Left renal pelvis (tissue), 4 donors: ENCODE measurements around the gene DAPK2. TPM values are rescaled to one million over a fixed set of nuclear protein-coding genes. Genes with fewer than 3 reads are reported as not detected.
"Not testable (repeated sequence)": the region's sequence is repeated elsewhere in the genome, so short reads cannot be mapped to it uniquely, and the experiment has no call there.

Experiments used
- DNase-seq, 4 donors: peaks; one replicate each; pipeline ENCODE4 v3.0.0-alpha.2; 2013; ENCODE audit warnings: low read depth in 4 of 4, low spot score in 3 of 4
- polyA plus RNA-seq, 4 donors: library from polyadenylated mRNA; unstranded; fragments of 120-200 nt; gene quantifications; one replicate each; pipeline ENCODE4 v1.2.1, GENCODE V29; 2013; ENCODE audit not compliant: insufficient read length in 4 of 4

DAPK2 gene
- polyA plus RNA-seq, 4 donors = 5.9 to 13.6 (median 7.1) TPM

DNA sequence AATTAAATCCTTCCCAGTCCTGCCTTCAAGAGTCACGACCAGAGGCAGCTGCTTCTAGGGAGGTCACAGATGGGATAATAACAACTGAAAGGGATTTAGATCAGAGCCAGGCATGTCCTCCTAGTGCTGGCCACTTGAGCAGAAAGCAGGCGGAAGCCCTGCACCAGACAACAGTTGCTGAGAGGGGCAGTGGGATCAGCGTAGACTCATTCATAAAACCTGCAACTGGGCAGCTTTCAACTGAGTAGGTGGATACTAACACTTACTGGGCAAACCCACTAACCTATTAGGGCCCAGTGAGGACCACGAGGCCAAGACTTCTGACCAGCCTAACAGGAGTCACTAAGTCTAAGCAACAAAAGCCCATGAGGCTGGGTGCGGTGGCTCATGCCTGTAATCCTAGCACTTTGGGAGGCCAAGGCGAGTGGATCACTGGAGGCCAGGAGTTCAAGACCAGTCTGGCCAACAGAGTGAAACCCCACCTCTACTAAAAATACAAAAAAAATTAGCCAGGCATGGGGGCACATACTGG, 67.0 kb downstream of the DAPK2 start:
- no peak for DNase-seq

- DNase-seq = no peak
Measured at GRCh38 chr15:63978511-63979261, 67.6 kb downstream of the DAPK2 start.

- no peak for DNase-seq
Measured at GRCh38 chr15:63977119-63977518, 69.2 kb downstream of the DAPK2 start.

GRCh38 chr15:63974021-63974420, 72.3 kb downstream of the DAPK2 start:
- no peak for DNase-seq

GRCh38 chr15:63973212-63974009, 72.9 kb downstream of the DAPK2 start:
- DNase-seq = no peak

DNA sequence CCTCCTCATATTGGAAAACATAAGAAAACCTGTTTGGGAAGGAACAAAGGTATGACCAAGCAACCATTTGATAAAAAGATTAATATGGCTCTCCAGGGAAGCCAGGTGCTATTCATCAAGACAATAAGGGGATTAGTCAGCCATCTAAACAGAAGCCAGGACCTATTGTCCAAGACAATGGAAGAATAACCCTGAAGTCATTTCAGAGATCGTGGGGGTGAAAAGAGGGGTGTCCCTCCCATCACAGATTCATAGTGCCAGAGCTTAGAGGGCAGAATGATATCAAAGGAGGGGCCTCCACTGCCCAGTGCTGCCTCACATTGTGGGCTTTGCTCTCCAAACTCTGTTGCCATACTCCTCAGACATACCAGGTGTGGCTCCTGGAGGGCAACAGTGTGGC, 73.5 kb downstream of the DAPK2 start:
- no peak for DNase-seq

GRCh38 chr15:63971904-63972303, 74.4 kb downstream of the DAPK2 start:
- no peak for DNase-seq

GRCh38 chr15:63971427-63971805, 74.9 kb downstream of the DAPK2 start:
- DNase-seq = no peak

- no peak for DNase-seq
Measured at GRCh38 chr15:63970621-63971426, 75.5 kb downstream of the DAPK2 start.

DNA sequence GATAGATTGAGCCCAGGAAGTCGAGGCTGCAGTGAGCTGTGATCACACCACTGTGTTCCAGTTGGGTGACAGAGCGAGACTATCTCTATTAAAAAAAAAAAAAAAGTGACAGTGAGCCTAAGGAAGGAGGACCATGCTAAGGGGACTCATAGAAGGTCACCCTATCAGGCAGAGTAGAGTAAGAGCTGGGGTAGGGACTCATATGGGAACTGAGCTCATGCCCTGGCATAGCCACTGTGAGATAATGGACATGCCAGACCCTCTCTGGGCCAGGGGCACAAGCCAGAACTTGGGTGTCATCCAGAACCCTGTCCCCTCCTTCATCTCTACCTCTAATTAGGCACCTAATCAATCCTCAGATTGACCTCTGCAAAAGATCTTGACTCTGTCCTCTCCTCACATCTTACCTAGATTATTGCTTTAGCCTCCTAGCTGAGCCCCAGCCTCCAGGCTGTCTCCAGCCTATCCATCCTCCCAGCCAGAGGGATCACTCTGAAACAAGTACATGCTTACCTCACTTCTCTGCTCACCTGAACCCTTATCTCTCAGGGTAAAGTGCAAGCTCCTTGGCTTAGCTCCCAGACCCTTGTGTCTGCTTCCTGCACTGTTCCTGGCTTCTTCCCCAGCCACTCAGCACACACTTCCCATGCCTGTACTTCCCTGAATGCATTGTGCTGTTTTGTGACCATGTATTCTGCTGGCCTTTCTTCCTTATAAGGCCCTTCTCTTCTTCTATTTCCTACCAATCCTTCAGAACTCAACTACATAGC, 76.4 kb downstream of the DAPK2 start:
- DNase-seq = no peak

DNA sequence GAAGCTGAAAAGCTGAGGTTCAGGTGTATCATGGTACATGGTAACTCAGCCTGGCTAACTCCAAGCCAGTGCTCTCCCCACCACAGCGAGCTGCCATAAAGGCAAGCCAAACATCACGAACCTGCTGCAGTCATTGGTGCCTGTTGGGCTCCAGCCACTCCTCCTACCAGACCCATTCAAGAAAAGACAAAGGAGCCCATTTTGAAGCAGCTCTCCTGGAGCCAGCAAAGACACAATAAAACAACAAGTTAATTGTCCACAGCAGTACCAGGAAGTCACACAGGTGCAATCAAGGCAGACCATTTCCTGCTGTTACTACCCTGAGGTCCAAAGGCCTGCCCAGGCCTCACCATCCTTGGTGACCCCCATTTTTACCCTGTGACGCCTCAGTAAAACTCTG, 77.6 kb downstream of the DAPK2 start:
- no peak for DNase-seq

GRCh38 chr15:63968122-63968524, 78.2 kb downstream of the DAPK2 start:
- DNase-seq = no peak

GRCh38 chr15:63967616-63968015, 78.7 kb downstream of the DAPK2 start:
- DNase-seq = no peak

DNA sequence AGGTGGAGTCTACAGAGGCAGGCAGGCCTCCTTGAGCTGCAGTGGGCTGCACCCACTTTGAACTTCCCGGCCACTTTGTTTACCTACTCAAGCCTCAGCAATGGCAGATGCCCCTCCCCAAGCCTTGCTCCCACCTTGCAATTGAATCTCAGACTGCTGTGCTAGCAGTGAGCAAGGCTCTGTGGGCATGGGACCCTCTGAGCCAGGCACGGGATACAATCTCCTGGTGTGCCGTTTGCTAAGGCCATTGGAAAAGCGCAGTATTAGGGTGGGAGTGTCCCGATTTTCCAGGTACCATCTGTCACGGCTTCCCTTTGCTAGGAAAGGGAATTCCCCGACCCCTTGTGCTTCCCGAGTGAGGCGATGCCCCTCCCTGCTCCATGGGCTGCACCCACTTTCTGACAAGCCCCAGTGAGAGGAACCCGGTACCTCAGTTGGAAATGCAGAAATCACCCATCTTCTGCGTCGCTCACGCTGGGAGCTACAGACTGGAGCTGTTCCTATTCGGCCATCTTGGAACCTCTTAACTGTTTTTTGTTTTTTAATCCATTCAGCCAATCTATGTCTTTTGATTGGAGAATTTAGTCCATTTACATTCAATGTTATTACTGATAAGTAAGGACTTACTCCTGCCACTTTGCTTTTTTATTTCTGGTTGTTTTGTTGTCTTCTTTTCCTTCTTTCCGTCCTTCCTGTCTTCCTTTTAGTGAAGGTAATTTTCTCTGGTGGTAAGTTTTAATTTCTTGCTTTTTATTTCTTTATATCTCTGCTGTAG, 83.2 kb downstream of the DAPK2 start:
- not testable (repeated sequence) for DNase-seq

- DNase-seq = no peak
Measured at GRCh38 chr15:63953524-63953923, 92.8 kb downstream of the DAPK2 start.

DNA sequence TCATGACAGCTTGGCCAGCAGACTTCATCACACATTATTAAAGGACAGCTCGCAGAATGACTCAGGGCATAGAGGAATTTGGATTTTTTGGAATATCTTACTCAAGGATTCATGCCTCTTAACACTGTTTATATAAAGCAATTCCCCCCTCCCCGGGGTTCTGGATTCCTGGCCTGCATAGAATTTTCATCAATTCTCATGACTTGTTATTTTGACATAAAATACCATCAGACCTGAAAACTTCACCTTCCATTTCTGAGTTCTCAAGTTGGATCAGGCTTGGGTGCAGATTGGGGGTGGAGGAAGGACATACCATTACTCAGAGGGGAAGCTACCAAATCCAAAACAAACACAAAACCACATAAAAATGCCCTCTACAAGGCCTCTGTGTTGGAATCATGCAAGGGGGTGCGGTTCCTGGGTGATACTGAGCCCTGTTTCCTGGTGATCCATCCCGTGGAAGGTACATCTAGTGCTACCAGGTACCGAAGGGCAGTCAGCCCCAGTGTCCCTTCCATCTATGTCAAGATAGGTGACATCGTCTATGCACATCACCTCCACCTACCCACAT, 95.3 kb downstream of the DAPK2 start:
- no peak for DNase-seq

DNA sequence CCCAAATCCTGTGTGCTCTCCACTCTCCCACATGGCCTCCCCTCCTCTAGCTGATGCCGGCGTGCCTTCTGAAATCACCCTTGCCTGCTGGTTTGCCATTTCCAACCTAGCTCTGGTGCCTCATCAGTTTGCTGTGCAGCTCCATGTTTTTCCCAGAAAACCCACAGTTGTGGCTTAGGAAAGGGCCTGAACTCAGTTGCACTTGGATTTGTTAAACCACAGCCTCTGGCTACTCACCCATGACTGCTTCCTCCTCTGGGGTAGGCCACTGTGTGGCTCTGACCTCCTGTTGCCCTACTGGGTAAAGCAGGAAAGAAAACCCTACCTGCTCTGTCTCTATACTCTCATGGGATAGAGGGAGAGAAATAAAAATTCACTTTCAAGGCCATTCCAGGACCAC, 97.3 kb downstream of the DAPK2 start:
- DNase-seq = no peak

GRCh38 chr15:63948436-63948835, 97.8 kb downstream of the DAPK2 start:
- no peak for DNase-seq

GRCh38 chr15:63947228-63947627, 99.1 kb downstream of the DAPK2 start:
- no peak for DNase-seq
